H1 (cell line): Measurements from ENCODE around the gene MAGI2. TPM values are rescaled to one million over a fixed set of nuclear protein-coding genes. Genes with fewer than 3 reads are reported as not detected.

ENCODE experiments used
- CTCF ChIA-PET: fragments of 300-600 bp; sonication (Branson Sonifier 250); formaldehyde crosslinking; loops from one replicate; lab custom pipeline; 2021; ENCODE audit not compliant: partially characterized antibody; lab: Charles Lee
- POLR2A ChIA-PET: fragments of 300-600 bp; sonication (Branson Sonifier 250); formaldehyde crosslinking; loops from one replicate; lab custom pipeline; 2021; ENCODE audit warnings: inconsistent platforms; ENCODE audit not compliant: partially characterized antibody; lab: Charles Lee
- DNase-seq, 2 experiments: peaks; one replicate each; pipeline versions ENCODE4 v3.0.0 to v3.0.0-alpha.2; 2010 to 2022; ENCODE audit warnings: low spot score in 2 of 2, low read depth in 1 of 2, mixed read lengths in 1 of 2
- FAIRE-seq: peaks from 2 replicates; lab custom pipeline; 2011; peaks lifted over from hg19 to GRCh38; lab: Jason Lieb, UNC
- H2AFZ ChIP-seq: 2 replicates; pipeline ENCODE4 v1.8.1; 2012; ENCODE audit warnings: low read length, inconsistent platforms
- H2AK5ac ChIP-seq: 2 replicates; pipeline ENCODE4 v1.6.1; 2013; ENCODE audit warnings: low read depth, low read length
- H2BK120ac ChIP-seq: replicated peaks from 2 replicates; pipeline ENCODE3; 2013; ENCODE audit warnings: low read depth, low read length, inconsistent platforms
- H2BK12ac ChIP-seq: 2 replicates; pipeline ENCODE4 v1.6.1; 2013; ENCODE audit warnings: low read depth, low read length
- H2BK15ac ChIP-seq: 2 replicates; pipeline ENCODE4 v1.6.1; 2013; ENCODE audit warnings: low read length
- H2BK20ac ChIP-seq: 2 replicates; pipeline ENCODE4 v1.6.1; 2013; ENCODE audit warnings: low read length
- H2BK5ac ChIP-seq: 2 replicates; pipeline ENCODE4 v1.6.1; 2013; ENCODE audit warnings: low read depth, low read length
- H3K14ac ChIP-seq: 2 replicates; pipeline ENCODE4 v1.6.1; 2013; ENCODE audit warnings: inconsistent platforms; ENCODE audit not compliant: insufficient read length
- H3K18ac ChIP-seq: 2 replicates; pipeline ENCODE4 v1.6.1; 2013; ENCODE audit warnings: low read length; ENCODE audit errors: extremely low read depth
- H3K23ac ChIP-seq: 2 replicates; pipeline ENCODE4 v1.6.1; 2013; ENCODE audit warnings: inconsistent platforms; ENCODE audit not compliant: insufficient read length
- H3K23me2 ChIP-seq: 2 replicates; pipeline ENCODE4 v1.6.1; 2013; ENCODE audit warnings: low read depth, low read length
- H3K27ac ChIP-seq: 2 replicates; pipeline ENCODE4 v1.6.1; 2011; ENCODE audit warnings: low read depth, low read length, inconsistent platforms
- H3K27me3 ChIP-seq, 4 experiments: replicated peaks in 1 of 4; 1 replicate in 1 of 4; 2 replicates in 3 of 4; pipeline versions ENCODE4 v1.6.1 to v1.8.1; 2011 to 2013; ENCODE audit warnings: low read length in 3 of 4, mild to moderate bottlenecking in 3 of 4, inconsistent platforms in 2 of 4, mixed read lengths in 2 of 4, moderate library complexity in 1 of 4; ENCODE audit not compliant: control insufficient read depth in 3 of 4, insufficient read depth in 3 of 4; ENCODE audit errors: extremely low read depth in 1 of 4
- H3K36me3 ChIP-seq, 4 experiments: 2 replicates each; pipeline versions ENCODE4 v1.6.1 to v1.8.1; 2011 to 2013; ENCODE audit warnings: mild to moderate bottlenecking in 4 of 4, low read length in 3 of 4, moderate library complexity in 2 of 4, control low read depth in 1 of 4, inconsistent platforms in 1 of 4; ENCODE audit not compliant: insufficient read depth in 4 of 4, control insufficient read depth in 2 of 4
- H3K4ac ChIP-seq: replicated peaks from 2 replicates; pipeline ENCODE3; 2013; ENCODE audit warnings: low read length, low read depth, mixed read lengths, inconsistent platforms; ENCODE audit not compliant: insufficient read length
- H3K4me1 ChIP-seq, 4 experiments: replicated peaks in 1 of 4; 1 replicate in 1 of 4; 2 replicates in 3 of 4; pipeline versions ENCODE4 v1.6.1 to v1.8.1; 2011 to 2013; ENCODE audit warnings: low read length in 3 of 4, inconsistent platforms in 2 of 4, mixed read lengths in 1 of 4; ENCODE audit not compliant: insufficient read depth in 4 of 4, control insufficient read depth in 3 of 4
- H3K4me2 ChIP-seq, 2 experiments: 2 replicates each; pipeline versions ENCODE4 v1.6.1 to v1.8.1; 2011 to 2013; ENCODE audit warnings: low read depth in 2 of 2, low read length in 2 of 2, control low read depth in 1 of 2, inconsistent platforms in 1 of 2, mild to moderate bottlenecking in 1 of 2; ENCODE audit not compliant: insufficient read depth in 1 of 2
- H3K4me3 ChIP-seq, 4 experiments: fragments of 200-600, 300-600 bp in 1 of 4; sonication (generic), shearing (Covaris generic), sonication (Bioruptor Twin) in 1 of 4; 2 replicates each; pipeline versions ENCODE4 v1.5.1 to v1.8.1; 2011 to 2016; ENCODE audit warnings: low read length in 4 of 4, low read depth in 3 of 4, control low read depth in 2 of 4, inconsistent platforms in 2 of 4, mild to moderate bottlenecking in 2 of 4, mixed read lengths in 1 of 4, moderate library complexity in 1 of 4; ENCODE audit not compliant: insufficient read depth in 2 of 4; ENCODE audit errors: extremely low read depth in 1 of 4
- H3K56ac ChIP-seq: replicated peaks from 2 replicates; pipeline ENCODE3; 2013; ENCODE audit warnings: low read depth, mild to moderate bottlenecking, mixed read lengths, low read length, inconsistent platforms; ENCODE audit not compliant: insufficient read length
- H3K79me1 ChIP-seq: 2 replicates; pipeline ENCODE4 v1.6.1; 2013; ENCODE audit warnings: low read depth, low read length, control low read depth
- H3K79me2 ChIP-seq, 2 experiments: 2 replicates each; pipeline versions ENCODE4 v1.6.1 to v1.8.1; 2012 to 2013; ENCODE audit warnings: low read length in 2 of 2, mild to moderate bottlenecking in 2 of 2, inconsistent platforms in 1 of 2; ENCODE audit not compliant: insufficient read depth in 2 of 2, control insufficient read depth in 1 of 2
- H3K9ac ChIP-seq, 4 experiments: replicated peaks in 1 of 4; 1 replicate in 1 of 4; 2 replicates in 3 of 4; pipeline versions ENCODE4 v1.6.1 to v1.8.1; 2011 to 2013; ENCODE audit warnings: low read depth in 3 of 4, low read length in 3 of 4, control low read depth in 2 of 4, mild to moderate bottlenecking in 2 of 4, moderate library complexity in 2 of 4, inconsistent platforms in 1 of 4; ENCODE audit errors: extremely low read depth in 1 of 4
- H3K9me3 ChIP-seq, 2 experiments: 2 replicates each; pipeline versions ENCODE4 v1.6.1 to v1.8.1; 2012 to 2013; ENCODE audit warnings: mild to moderate bottlenecking in 2 of 2, moderate library complexity in 2 of 2, control low read depth in 1 of 2, inconsistent platforms in 1 of 2, low read depth in 1 of 2, low read length in 1 of 2, mixed read lengths in 1 of 2; ENCODE audit not compliant: insufficient read depth in 2 of 2
- H4K20me1 ChIP-seq, 2 experiments: replicated peaks in 1 of 2; 2 replicates each; pipeline versions ENCODE3 to v1.8.1; 2011 to 2013; ENCODE audit warnings: inconsistent platforms in 2 of 2, low read length in 2 of 2, mild to moderate bottlenecking in 1 of 2; ENCODE audit not compliant: insufficient read depth in 2 of 2, control insufficient read depth in 1 of 2
- H4K5ac ChIP-seq: 2 replicates; pipeline ENCODE4 v1.6.1; 2013; ENCODE audit warnings: low read length, low read depth, mixed read lengths, inconsistent platforms; ENCODE audit not compliant: insufficient read length
- H4K8ac ChIP-seq: 2 replicates; pipeline ENCODE4 v1.8.0; 2013; ENCODE audit warnings: mild to moderate bottlenecking, moderate library complexity, low read length, inconsistent platforms; ENCODE audit not compliant: insufficient read depth; ENCODE audit errors: extremely low read depth
- H4K91ac ChIP-seq: replicated peaks from 2 replicates; pipeline ENCODE3; 2013; ENCODE audit warnings: low read length, mixed read lengths, inconsistent platforms; ENCODE audit not compliant: insufficient read length
- ATF3 ChIP-seq: IDR thresholded peaks from 2 replicates; pipeline ENCODE4 v1.6.1; 2011; ENCODE audit warnings: low read depth, mild to moderate bottlenecking, low read length; ENCODE audit not compliant: insufficient read depth
- BRCA1 ChIP-seq: IDR thresholded peaks from 2 replicates; pipeline ENCODE4 v1.6.1; 2012; ENCODE audit warnings: low read depth, low read length, improper control_type of control experiment
- CTCF ChIP-seq, 3 experiments: IDR thresholded peaks; 1 replicate in 2 of 3; 2 replicates in 1 of 3; pipeline versions ENCODE4 v1.5.1 to v1.6.1; 2011; ENCODE audit warnings: low read length in 3 of 3, mild to moderate bottlenecking in 3 of 3, inconsistent platforms in 2 of 3, low read depth in 1 of 3, moderate library complexity in 1 of 3; ENCODE audit not compliant: insufficient read depth in 1 of 3; ENCODE audit errors: control extremely low read depth in 1 of 3
- EGR1 ChIP-seq: IDR thresholded peaks from 2 replicates; pipeline ENCODE4 v1.6.1; 2011; ENCODE audit warnings: low read depth, low read length, borderline replicate concordance
- EP300 ChIP-seq, 2 experiments: IDR thresholded peaks; 1 replicate in 1 of 2; 2 replicates in 1 of 2; pipeline ENCODE4 v1.6.1; 2011 to 2012; ENCODE audit warnings: low read depth in 2 of 2, low read length in 2 of 2, mild to moderate bottlenecking in 2 of 2, borderline replicate concordance in 1 of 2, inconsistent platforms in 1 of 2, moderate library complexity in 1 of 2
- HDAC2 ChIP-seq, 2 experiments: fragments of 300-600 bp in 1 of 2; sonication (generic) in 1 of 2; IDR thresholded peaks; 2 replicates each; pipeline ENCODE4 v1.6.1; 2011 to 2012; ENCODE audit warnings: low read depth in 2 of 2, low read length in 2 of 2, mild to moderate bottlenecking in 2 of 2, moderate library complexity in 2 of 2, borderline replicate concordance in 1 of 2, inconsistent platforms in 1 of 2
- JUND ChIP-seq: IDR thresholded peaks from 2 replicates; pipeline ENCODE4 v1.6.1; 2011; ENCODE audit warnings: mild to moderate bottlenecking, improper control_type of control experiment, low read length
- KDM1A ChIP-seq: fragments of 200-600, 300-600 bp; sonication (generic); IDR thresholded peaks from 2 replicates; pipeline ENCODE4 v1.7.1; 2016; ENCODE audit warnings: mild to moderate bottlenecking, low read length, borderline replicate concordance
- NRF1 ChIP-seq: IDR thresholded peaks from 2 replicates; pipeline ENCODE4 v1.6.1; 2011; ENCODE audit warnings: mild to moderate bottlenecking, low read depth, low read length, improper control_type of control experiment
- RAD21 ChIP-seq, 2 experiments: IDR thresholded peaks in 1 of 2; conservative IDR thresholded peaks in 1 of 2; 2 replicates each; pipeline ENCODE4 v1.6.1; 2011; ENCODE audit warnings: low read depth in 2 of 2, low read length in 2 of 2, improper control_type of control experiment in 1 of 2, inconsistent platforms in 1 of 2, mild to moderate bottlenecking in 1 of 2, moderate library complexity in 1 of 2
- WGBS, 2 experiments: shearing (Covaris generic) in 1 of 2; methylation state at CpG; one replicate each; pipeline versions ENCODE4 v1.1.6 to v1.1.7; 2013 to 2015; ENCODE audit warnings: low lambda C conversion rate in 2 of 2, mixed read lengths in 2 of 2, inconsistent platforms in 1 of 2, low coverage in 1 of 2, missing lambda C conversion rate in 1 of 2; ENCODE audit not compliant: insufficient replicate concordance in 2 of 2, insufficient coverage in 1 of 2, insufficient read length in 1 of 2; ENCODE audit errors: extremely low coverage in 1 of 2, missing lambda C conversion rate in 1 of 2; 5-methylcytosine and 5-hydroxymethylcytosine counted together
- polyA plus RNA-seq, 7 experiments: library from polyadenylated mRNA; depleted of rRNA in 3 of 7; stranded (reverse) in 5 of 7; unstranded in 2 of 7; fragments of >200 nt in 5 of 7; fragments of 200-250 nt in 2 of 7; gene quantifications; 1 replicate in 5 of 7; 2 replicates in 1 of 7; 4 replicates in 1 of 7; pipeline versions ENCODE4 v1.2.1 to v1.2.3, GENCODE V29; 2011 to 2013; ENCODE audit warnings: missing spikeins in 2 of 7, mixed read lengths in 2 of 7
- total RNA-seq: library from RNA; stranded (reverse); fragmentation: NEBNext Ultra II Directional; extraction: Animal tissue kit (Norgen Biotek cat#: 25700); gene quantifications from 2 replicates; pipeline ENCODE4 v1.2.1, GENCODE V29; 2021

Gene MAGI2
- total and polyA plus RNA-seq, 2 of the 8 experiments (the other 6 are each of a cell fraction or from before 2014, with no cell fraction given) = 6.0 to 27.3 TPM

DNA sequence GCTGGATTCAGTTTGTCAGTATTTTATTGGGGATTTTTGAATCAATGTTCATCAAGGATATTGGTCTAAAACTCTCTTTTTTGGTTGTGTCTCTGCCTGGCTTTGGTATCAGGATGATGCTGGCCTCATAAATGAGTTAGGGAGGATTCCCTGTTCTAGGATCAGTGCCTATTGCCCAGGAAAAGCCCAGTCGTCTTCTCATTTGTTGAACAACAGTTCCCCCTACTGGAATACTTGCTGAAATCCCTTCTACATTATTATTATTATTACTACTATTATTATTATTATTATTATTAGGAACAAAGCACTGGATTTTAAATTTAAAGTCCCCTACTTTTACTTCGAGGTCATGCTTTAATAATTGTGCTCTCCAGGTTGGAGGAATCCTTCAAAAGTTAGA, 528.9 kb downstream of the MAGI2 start:
- ChIA-PET POLR2A (no interaction called here), CTCF (no interaction called here)
- no peak overlapping the region for H2BK15ac ChIP-seq
- 23% methylated on average over 2 of the region's 2 CpGs; no CpG with 5 or more reads in 1 of the 2 experiments for WGBS, 2 experiments
- H3K27ac ChIP-seq = no peak overlapping the region
- H2AK5ac ChIP-seq = no peak overlapping the region
- H2BK12ac ChIP-seq = no peak overlapping the region
- no peak overlapping the region for H3K56ac ChIP-seq
- H3K18ac ChIP-seq = no peak overlapping the region
- no peaks in the 10 kb centered on the region for H3K9me3 ChIP-seq
- no peak overlapping the region for H3K14ac ChIP-seq
- no peaks in the 10 kb centered on the region; the same call in 1 of the 2 replicates for H3K23me2 ChIP-seq
- H3K9ac ChIP-seq = no peak overlapping the region
- no peaks in the 10 kb centered on the region for H3K36me3 ChIP-seq
- no peak overlapping the region for H2AFZ ChIP-seq
- no peaks in the 10 kb centered on the region for H3K79me2 ChIP-seq
- no peaks in the 10 kb centered on the region for H3K79me1 ChIP-seq
- FAIRE-seq (no peak), DNase-seq (no peak)
- no peak overlapping the region for H3K4me2 ChIP-seq
- H4K8ac ChIP-seq = no peak overlapping the region
- H2BK20ac ChIP-seq = no peak overlapping the region
- H2BK5ac ChIP-seq = no peak overlapping the region
- no peaks in the 10 kb centered on the region for H3K27me3 ChIP-seq
- no peak overlapping the region for H3K23ac ChIP-seq
- H4K20me1 ChIP-seq = no peaks in the 10 kb centered on the region
- H4K5ac ChIP-seq = no peak overlapping the region
- no peak overlapping the region for H2BK120ac ChIP-seq
- H4K91ac ChIP-seq = no peak overlapping the region
- H3K4ac ChIP-seq = no peak overlapping the region
- H3K4me3 ChIP-seq = no peak overlapping the region
- H3K4me1 ChIP-seq = no peaks in the 10 kb centered on the region
- peak; percentile 76 to 79 for TF ChIP-seq RAD21 (IDR thresholded peaks at IDR 0.05 in 1 of 2, conservative IDR thresholded peaks at IDR 0.05 in 1 of 2; ENCODE audit: low read depth in 2 of 2, low read length in 2 of 2)
- no peak for TF ChIP-seq ATF3
- TF ChIP-seq NRF1 = no peak
- TF ChIP-seq EP300 (IDR thresholded peaks at IDR 0.05; ENCODE audit: borderline replicate concordance in 1 of 2, low read depth in 2 of 2, low read length in 2 of 2) = no peak
- no peak for TF ChIP-seq JUND
- no peak for TF ChIP-seq BRCA1
- no peak for TF ChIP-seq HDAC2 (IDR thresholded peaks at IDR 0.05; ENCODE audit: borderline replicate concordance in 1 of 2, low read depth in 2 of 2, low read length in 2 of 2)
- peak in 2 of 3 experiments; percentile 15 to 46; a peak in 2 of 4 replicates for TF ChIP-seq CTCF (IDR thresholded peaks at IDR 0.05; ENCODE audit: control extremely low read depth in 1 of 3, insufficient read depth in 1 of 3, low read depth in 1 of 3, low read length in 3 of 3)
- no peak for TF ChIP-seq KDM1A
- no peak for TF ChIP-seq EGR1
